Measurements from ENCODE around the gene SIPA1L3. TPM values are rescaled to one million over a fixed set of nuclear protein-coding genes. Genes with fewer than 3 reads are reported as not detected.

The SIPA1L3 gene
- total RNA-seq, 1 experiment from 2014 or later: 66.3 TPM

GRCh38 chr19:38164526-38164925 lies 257.5 kb downstream of the SIPA1L3 start:
- H3K36me3 ChIP-seq (ENCODE audit: control insufficient read depth, insufficient read depth, low read length): no peaks in the 10 kb centered on the region; the same call in 1 of the 2 replicates
- no peak overlapping the region for H3K4me3 ChIP-seq (ENCODE audit: low read depth in 2 of 2, low read length in 2 of 2)
- no peaks in the 10 kb centered on the region for H3K4me1 ChIP-seq (ENCODE audit: control insufficient read depth, insufficient read depth, low read length)
- TF ChIP-seq SIN3A (IDR thresholded peaks at IDR 0.05; ENCODE audit: borderline replicate concordance, insufficient read depth, low read depth, low read length) (no peak), TCF7L2 (IDR thresholded peaks at IDR 0.05; ENCODE audit: low read depth, low read length) (no peak), REST (IDR thresholded peaks at IDR 0.05; ENCODE audit: insufficient read depth in 1 of 2, low read depth in 2 of 2, low read length in 1 of 2) (no peak), CTCF (IDR thresholded peaks at IDR 0.05) (no peak), POLR2AphosphoS5 (IDR thresholded peaks at IDR 0.05; ENCODE audit: low read depth, low read length) (no peak)
- in situ Hi-C loops (cut with HindIII; ENCODE audit: low pct_unique_long_range_greater_than_20kb, low sequenced_read_pairs): no loop called here
- no peak for DNase-seq (ENCODE audit: low read depth, low spot score)
- BruUV-seq (replicated peaks): no TSS peak
- no peaks in the 10 kb centered on the region for H3K27me3 ChIP-seq (ENCODE audit: control insufficient read depth, insufficient read depth, low read length)
- intact Hi-C loops (cut with micrococcal nuclease; ENCODE audit: unreplicated experiment): no loop called here
- H3K9me3 ChIP-seq (ENCODE audit: control insufficient read depth, insufficient read depth, low read depth, low read length): peaks cover 7% of the 10 kb centered on the region; the same call in 1 of the 2 replicates
- H3K27ac ChIP-seq (ENCODE audit: low read length): no peak overlapping the region
- ATAC-seq: no peak
- ChIA-PET CTCF (no interaction called here), POLR2A (no interaction called here)

DNA sequence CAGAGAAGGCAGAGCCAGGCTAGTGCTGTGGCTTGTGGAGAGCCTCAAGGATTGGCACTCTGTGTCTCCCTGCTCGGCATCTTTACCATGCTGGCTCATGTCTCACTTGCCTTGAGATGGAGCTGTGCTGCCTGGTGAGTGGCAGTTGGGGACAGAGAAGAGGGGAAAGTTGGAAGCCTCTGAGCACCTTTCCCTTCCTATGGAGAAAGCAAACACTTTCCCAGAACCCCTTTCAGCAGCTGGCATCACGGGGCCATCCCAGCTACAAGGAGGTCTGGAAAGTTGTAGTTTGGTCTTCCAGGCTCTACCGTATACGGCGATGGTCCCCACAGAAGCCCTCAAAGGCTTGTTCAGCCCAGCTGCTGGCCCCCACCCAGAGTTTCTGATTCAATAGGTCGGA lies 258.3 kb downstream of the SIPA1L3 start:
- Histone ChIP-seq H3K27ac (ENCODE audit: low read length) (no peak overlapping the region), H3K36me3 (ENCODE audit: control insufficient read depth, insufficient read depth, low read length) (no peaks in the 10 kb centered on the region; the same call in 1 of the 2 replicates), H3K4me1 (ENCODE audit: control insufficient read depth, insufficient read depth, low read length) (no peaks in the 10 kb centered on the region), H3K9me3 (ENCODE audit: control insufficient read depth, insufficient read depth, low read depth, low read length) (peaks cover 7% of the 10 kb centered on the region; the same call in 1 of the 2 replicates), H3K27me3 (ENCODE audit: control insufficient read depth, insufficient read depth, low read length) (no peaks in the 10 kb centered on the region), H3K4me3 (ENCODE audit: low read depth in 2 of 2, low read length in 2 of 2) (no peak overlapping the region)
- BruUV-seq (replicated peaks): no TSS peak
- TF ChIP-seq POLR2AphosphoS5 (IDR thresholded peaks at IDR 0.05; ENCODE audit: low read depth, low read length) (no peak), SIN3A (IDR thresholded peaks at IDR 0.05; ENCODE audit: borderline replicate concordance, insufficient read depth, low read depth, low read length) (no peak), TCF7L2 (IDR thresholded peaks at IDR 0.05; ENCODE audit: low read depth, low read length) (no peak), CTCF (IDR thresholded peaks at IDR 0.05) (no peak), REST (IDR thresholded peaks at IDR 0.05; ENCODE audit: insufficient read depth in 1 of 2, low read depth in 2 of 2, low read length in 1 of 2) (no peak)
- in situ Hi-C loops (cut with HindIII; ENCODE audit: low pct_unique_long_range_greater_than_20kb, low sequenced_read_pairs): no loop called here
- ChIA-PET POLR2A (no interaction called here), CTCF (no interaction called here)
- intact Hi-C loops (cut with micrococcal nuclease; ENCODE audit: unreplicated experiment): no loop called here
- no peak for DNase-seq (ENCODE audit: low read depth, low spot score)
- ATAC-seq: no peak

Measured in Panc1 (cell line).